Caco-2 (cell line): ENCODE measurements around the gene MEIS3. TPM values are rescaled to one million over a fixed set of nuclear protein-coding genes. Genes with fewer than 3 reads are reported as not detected.

Experiments used
- BruUV-seq: library from RNA; stranded (reverse); fragments of 400-500 nt; replicated peaks from 2 replicates; lab custom pipeline; 2021; lab: Mats Ljungman, UMichigan
- CTCF ChIA-PET: fragments of 300-600 bp; sonication (Branson Sonifier 250); formaldehyde crosslinking; loops from one replicate; lab custom pipeline; 2022; ENCODE audit warnings: antibody characterized with exemption; lab: Charles Lee
- POLR2A ChIA-PET: fragments of 300-600 bp; sonication (Branson Sonifier 250); formaldehyde crosslinking; loops from one replicate; lab custom pipeline; 2022; ENCODE audit warnings: antibody characterized with exemption; lab: Charles Lee
- DNase-seq, 2 experiments: peaks; one replicate each; pipeline versions ENCODE4 v3.0.0 to v3.0.0-alpha.2; 2020 to 2022
- H3K27me3 ChIP-seq: replicated peaks from 2 replicates; pipeline ENCODE4 v1.6.0; 2011; ENCODE audit warnings: low read length; ENCODE audit not compliant: control insufficient read depth, insufficient read depth
- H3K36me3 ChIP-seq: 2 replicates; pipeline ENCODE4 v1.5.1; 2011; ENCODE audit warnings: low read length; ENCODE audit not compliant: control insufficient read depth, insufficient read depth
- H3K4me1 ChIP-seq: fragments of 250-450 bp; sonication (Bioruptor Pico); 2 replicates; pipeline ENCODE4 v1.5.1; 2020; ENCODE audit warnings: mild to moderate bottlenecking
- H3K4me3 ChIP-seq: 2 replicates; pipeline ENCODE4 v1.5.1; 2011; ENCODE audit warnings: low read depth, mild to moderate bottlenecking, control low read depth, low read length
- H3K9me3 ChIP-seq: fragments of 250-450 bp; sonication (Bioruptor Pico); 2 replicates; pipeline ENCODE4 v1.5.1; 2020; ENCODE audit warnings: mild to moderate bottlenecking, moderate library complexity
- H3K27ac Mint-ChIP-seq: one replicate; pipeline ENCODE4 v1.8.0; 2022; ENCODE audit warnings: mixed read lengths; ENCODE audit not compliant: unreplicated experiment
- H3K27me3 Mint-ChIP-seq: one replicate; pipeline ENCODE4 v1.8.0; 2022; ENCODE audit warnings: mixed read lengths; ENCODE audit not compliant: insufficient read depth, unreplicated experiment
- H3K36me3 Mint-ChIP-seq: one replicate; pipeline ENCODE4 v1.8.0; 2022; ENCODE audit warnings: mild to moderate bottlenecking, mixed read lengths; ENCODE audit not compliant: insufficient read depth, unreplicated experiment
- H3K4me1 Mint-ChIP-seq: one replicate; pipeline ENCODE4 v1.8.0; 2022; ENCODE audit warnings: low read depth, mixed read lengths; ENCODE audit not compliant: unreplicated experiment
- H3K4me3 Mint-ChIP-seq: one replicate; pipeline ENCODE4 v1.8.0; 2022; ENCODE audit warnings: mild to moderate bottlenecking, moderate library complexity, mixed read lengths; ENCODE audit not compliant: unreplicated experiment
- H3K9me3 Mint-ChIP-seq: one replicate; pipeline ENCODE4 v1.8.0; 2022; ENCODE audit warnings: mixed read lengths; ENCODE audit not compliant: unreplicated experiment
- intact Hi-C: fragments of 100-400 bp; cut with micrococcal nuclease; formaldehyde crosslinking; loops from one replicate; pipeline ENCODE4 v1.10.0; 2022; ENCODE audit not compliant: unreplicated experiment
- total RNA-seq: library from RNA; stranded (reverse); gene quantifications from 2 replicates; pipeline ENCODE4 v1.2.3, GENCODE V29; 2022
- TF ChIP-seq, protein P1 (sequence below), 2 experiments: fragments of 200-600 bp in 1 of 2; IDR thresholded peaks; 1 replicate in 1 of 2; 2 replicates in 1 of 2; pipeline versions ENCODE4 v1.5.1 to v1.8.0; 2011 to 2022; ENCODE audit warnings: antibody characterized with exemption in 1 of 2, control low read depth in 1 of 2, inconsistent platforms in 1 of 2, low read depth in 1 of 2, low read length in 1 of 2, mild to moderate bottlenecking in 1 of 2, moderate library complexity in 1 of 2; ENCODE audit not compliant: insufficient read depth in 1 of 2, severe bottlenecking in 1 of 2, unreplicated experiment in 1 of 2

The MEIS3 gene
- total RNA-seq, 1 experiment from 2014 or later = 16.8 TPM

DNA sequence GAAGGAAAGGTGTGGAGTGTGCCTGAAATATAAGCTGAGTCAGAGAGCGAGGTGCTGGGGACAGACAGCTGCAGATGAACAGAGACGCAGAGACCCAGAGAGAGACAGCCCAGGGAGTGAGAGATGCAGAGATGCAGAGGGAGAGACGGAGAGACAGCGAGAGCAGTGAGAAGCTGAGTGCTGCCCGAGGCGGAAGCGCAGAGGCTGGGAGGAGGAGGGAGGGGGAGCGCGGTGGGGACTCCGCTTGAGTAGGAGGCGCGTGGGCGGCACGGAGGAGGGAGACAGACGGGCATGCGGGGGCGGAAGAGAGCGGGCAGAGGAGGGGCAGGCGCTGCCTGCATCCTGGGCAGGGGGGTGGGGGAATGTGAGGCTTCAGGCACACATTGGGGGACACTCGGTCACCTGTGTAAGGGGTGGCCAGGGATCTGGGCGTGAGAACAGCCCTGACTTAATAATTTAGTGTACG, 26.6 kb upstream of the MEIS3 start:
- BruUV-seq = no TSS peak
- Mint-ChIP-seq H3K27ac (no peak overlapping the region), H3K4me1 (peaks cover 15% of the 10 kb centered on the region), H3K27me3 (peaks cover 24% of the 10 kb centered on the region), H3K9me3 (no peaks in the 10 kb centered on the region), H3K36me3 (no peaks in the 10 kb centered on the region), H3K4me3 (peak overlapping the region; percentile 3)
- Histone ChIP-seq H3K27me3 (no peaks in the 10 kb centered on the region; the same call in 1 of the 2 replicates), H3K36me3 (no peaks in the 10 kb centered on the region), H3K4me1 (no peaks in the 10 kb centered on the region), H3K9me3 (no peaks in the 10 kb centered on the region), H3K4me3 (no peak overlapping the region)
- intact Hi-C loops = no loop called here
- ChIA-PET CTCF (no interaction called here), POLR2A (no interaction called here)
- TF ChIP-seq, protein P1, sequence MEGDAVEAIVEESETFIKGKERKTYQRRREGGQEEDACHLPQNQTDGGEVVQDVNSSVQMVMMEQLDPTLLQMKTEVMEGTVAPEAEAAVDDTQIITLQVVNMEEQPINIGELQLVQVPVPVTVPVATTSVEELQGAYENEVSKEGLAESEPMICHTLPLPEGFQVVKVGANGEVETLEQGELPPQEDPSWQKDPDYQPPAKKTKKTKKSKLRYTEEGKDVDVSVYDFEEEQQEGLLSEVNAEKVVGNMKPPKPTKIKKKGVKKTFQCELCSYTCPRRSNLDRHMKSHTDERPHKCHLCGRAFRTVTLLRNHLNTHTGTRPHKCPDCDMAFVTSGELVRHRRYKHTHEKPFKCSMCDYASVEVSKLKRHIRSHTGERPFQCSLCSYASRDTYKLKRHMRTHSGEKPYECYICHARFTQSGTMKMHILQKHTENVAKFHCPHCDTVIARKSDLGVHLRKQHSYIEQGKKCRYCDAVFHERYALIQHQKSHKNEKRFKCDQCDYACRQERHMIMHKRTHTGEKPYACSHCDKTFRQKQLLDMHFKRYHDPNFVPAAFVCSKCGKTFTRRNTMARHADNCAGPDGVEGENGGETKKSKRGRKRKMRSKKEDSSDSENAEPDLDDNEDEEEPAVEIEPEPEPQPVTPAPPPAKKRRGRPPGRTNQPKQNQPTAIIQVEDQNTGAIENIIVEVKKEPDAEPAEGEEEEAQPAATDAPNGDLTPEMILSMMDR (IDR thresholded peaks at IDR 0.05; ENCODE audit: insufficient read depth in 1 of 2, low read depth in 1 of 2, low read length in 1 of 2, severe bottlenecking in 1 of 2, unreplicated experiment in 1 of 2) = no peak
- DNase-seq = peak in 1 of 2 experiments; percentile 34

DNA sequence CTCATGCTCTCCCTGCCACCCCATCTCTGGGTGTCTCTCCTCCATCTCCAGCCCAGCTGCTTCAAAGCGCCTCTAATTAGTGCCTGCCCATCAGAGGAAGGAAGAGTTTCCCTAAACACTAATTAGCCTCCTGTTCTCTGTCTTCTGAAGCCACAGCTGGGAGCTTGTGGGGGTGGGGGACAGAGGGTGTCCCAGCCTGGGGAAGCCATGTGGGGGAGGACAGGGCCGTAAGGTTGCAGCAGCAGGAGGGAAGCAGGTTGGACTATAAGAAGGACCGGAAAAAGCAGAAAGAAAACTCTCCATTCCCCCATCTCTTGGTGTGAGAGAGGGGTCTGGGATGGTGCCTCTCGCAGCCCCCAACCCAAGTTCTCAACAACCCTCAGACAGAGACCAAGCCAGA, 26.2 kb upstream of the MEIS3 start:
- TF ChIP-seq, protein P1 (IDR thresholded peaks at IDR 0.05; ENCODE audit: insufficient read depth in 1 of 2, low read depth in 1 of 2, low read length in 1 of 2, severe bottlenecking in 1 of 2, unreplicated experiment in 1 of 2) = no peak
- H3K27me3 ChIP-seq = no peaks in the 10 kb centered on the region; the same call in 1 of the 2 replicates
- H3K36me3 ChIP-seq = no peaks in the 10 kb centered on the region
- Mint-ChIP-seq H3K36me3 (no peaks in the 10 kb centered on the region), H3K27me3 (peaks cover 24% of the 10 kb centered on the region), H3K4me1 (peaks cover 15% of the 10 kb centered on the region), H3K27ac (no peak overlapping the region), H3K4me3 (peak overlapping the region; percentile 3), H3K9me3 (no peaks in the 10 kb centered on the region)
- intact Hi-C loops = no loop called here
- ChIA-PET CTCF (no interaction called here), POLR2A (no interaction called here)
- no peaks in the 10 kb centered on the region for H3K9me3 ChIP-seq
- DNase-seq = no peak
- H3K4me3 ChIP-seq = no peak overlapping the region
- H3K4me1 ChIP-seq = no peaks in the 10 kb centered on the region
- no TSS peak for BruUV-seq

DNA sequence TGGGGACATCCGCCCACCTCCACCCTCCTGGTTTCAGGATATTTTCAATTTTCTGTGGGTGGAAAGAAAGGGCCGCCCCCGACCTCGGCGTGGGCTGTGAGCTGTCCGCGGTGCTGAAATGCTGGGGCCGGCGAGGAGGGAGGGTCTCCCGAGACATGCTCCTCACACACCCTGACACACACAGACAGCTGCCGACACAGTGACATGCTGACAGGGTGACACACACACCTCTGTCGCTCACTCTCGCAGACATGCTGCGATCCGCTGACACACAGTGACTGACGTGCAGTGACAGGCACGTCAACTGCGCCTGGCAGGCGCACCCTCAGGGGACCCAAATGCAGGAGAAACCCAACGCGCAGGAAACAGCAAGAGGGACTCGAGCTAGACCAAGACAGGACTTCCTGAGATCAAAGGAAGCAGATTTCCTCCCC, 25.1 kb upstream of the MEIS3 start:
- intact Hi-C loops = no loop called here

More for the DNA sequence above, 25.1 kb upstream of the MEIS3 start:
- Mint-ChIP-seq H3K27ac (no peak overlapping the region), H3K4me3 (no peak overlapping the region), H3K36me3 (no peaks in the 10 kb centered on the region), H3K4me1 (peaks cover 15% of the 10 kb centered on the region), H3K9me3 (no peaks in the 10 kb centered on the region), H3K27me3 (peaks cover 24% of the 10 kb centered on the region)
- Histone ChIP-seq H3K27me3 (no peaks in the 10 kb centered on the region; the same call in 1 of the 2 replicates), H3K4me3 (no peak overlapping the region), H3K4me1 (no peaks in the 10 kb centered on the region), H3K9me3 (no peaks in the 10 kb centered on the region), H3K36me3 (no peaks in the 10 kb centered on the region)
- no TSS peak for BruUV-seq
- peak in 1 of 2 experiments; percentile 63 for DNase-seq
- TF ChIP-seq, protein P1 (IDR thresholded peaks at IDR 0.05; ENCODE audit: insufficient read depth in 1 of 2, low read depth in 1 of 2, low read length in 1 of 2, severe bottlenecking in 1 of 2, unreplicated experiment in 1 of 2) = no peak
- CTCF ChIA-PET = no interaction called here
- POLR2A ChIA-PET = no interaction called here
